Measurements from ENCODE around the gene PKHD1.

PKHD1 gene

DNA sequence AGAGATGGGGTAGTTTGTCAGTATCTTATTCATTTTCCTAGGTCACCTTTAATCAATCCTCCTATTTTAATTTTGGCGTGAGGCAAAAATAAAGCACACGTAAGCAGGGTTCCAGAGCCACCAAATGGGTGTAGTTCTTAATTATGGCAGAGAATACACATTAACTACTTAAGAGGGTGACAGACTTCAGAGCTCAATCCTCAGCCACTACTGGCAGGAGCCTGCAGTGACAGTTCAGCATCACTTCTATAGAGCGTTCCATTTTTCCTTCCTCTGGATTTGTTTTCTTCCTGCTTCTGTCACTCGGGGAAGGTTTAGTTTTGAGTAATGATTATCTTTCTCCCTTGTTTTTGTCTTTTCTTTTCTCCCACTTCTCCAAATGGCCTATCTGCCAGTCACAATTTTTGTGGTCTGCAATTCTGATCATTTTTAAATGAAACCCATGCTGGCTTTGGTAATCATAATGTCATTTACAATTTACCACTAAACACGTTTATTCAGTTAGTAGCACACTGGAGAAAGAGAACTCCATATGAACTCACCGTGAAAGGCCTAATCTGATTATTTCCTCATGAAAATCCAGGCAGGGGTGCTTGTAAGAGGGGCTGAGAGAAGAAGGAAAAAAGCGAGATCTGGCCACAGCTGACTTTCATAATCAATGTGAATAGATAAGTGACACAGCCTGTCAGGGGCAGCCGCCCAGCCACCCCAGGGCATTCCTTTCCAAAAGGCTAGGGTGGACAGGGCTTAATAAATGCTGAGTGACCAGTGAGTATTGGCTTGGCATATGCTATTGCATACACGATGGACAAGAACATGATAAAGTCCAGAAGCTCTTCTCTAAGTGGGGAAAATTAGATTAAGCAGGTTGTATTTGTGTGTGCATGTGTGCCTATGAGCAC is 412.1 kb downstream of the PKHD1 start:
- DNase-seq: no peak

DNA sequence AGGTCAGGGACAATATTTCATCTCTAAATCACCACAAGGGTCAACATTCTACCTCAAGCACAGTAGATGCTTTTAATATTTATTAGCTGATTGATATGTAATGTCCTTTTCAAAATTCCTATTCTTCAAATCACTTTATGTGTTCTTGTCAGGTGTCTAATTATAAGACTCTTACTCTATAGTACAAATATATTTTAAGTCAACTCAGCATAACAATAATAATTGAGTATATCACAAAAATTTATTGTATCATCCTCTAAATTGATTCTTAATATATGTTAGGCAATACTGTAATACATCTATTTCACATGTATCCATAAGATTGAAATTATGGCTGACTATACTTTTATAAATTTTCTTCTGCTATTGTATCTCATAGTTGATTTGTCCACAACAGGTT is 423.9 kb downstream of the PKHD1 start:
- DNase-seq: no peak

DNA sequence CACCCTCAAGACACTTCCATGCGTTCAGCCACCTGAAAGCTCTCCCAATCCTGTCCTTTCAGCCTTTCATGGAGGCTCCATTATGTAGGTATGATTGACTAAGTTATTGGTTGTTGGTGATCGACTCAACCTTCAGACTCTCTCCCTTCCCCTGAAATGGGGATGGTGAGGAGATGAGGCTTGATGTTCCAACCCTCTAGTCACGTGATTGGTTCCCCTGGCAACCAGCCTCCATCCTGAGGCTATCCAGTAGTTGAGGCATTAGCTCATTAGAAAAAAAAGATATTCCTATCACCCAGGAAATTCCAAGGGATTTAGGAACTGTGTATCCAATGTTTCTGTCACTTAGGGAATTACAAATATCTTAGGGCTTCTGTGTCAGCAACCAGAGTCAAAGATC is 426.6 kb downstream of the PKHD1 start:
- no peak for DNase-seq

DNA sequence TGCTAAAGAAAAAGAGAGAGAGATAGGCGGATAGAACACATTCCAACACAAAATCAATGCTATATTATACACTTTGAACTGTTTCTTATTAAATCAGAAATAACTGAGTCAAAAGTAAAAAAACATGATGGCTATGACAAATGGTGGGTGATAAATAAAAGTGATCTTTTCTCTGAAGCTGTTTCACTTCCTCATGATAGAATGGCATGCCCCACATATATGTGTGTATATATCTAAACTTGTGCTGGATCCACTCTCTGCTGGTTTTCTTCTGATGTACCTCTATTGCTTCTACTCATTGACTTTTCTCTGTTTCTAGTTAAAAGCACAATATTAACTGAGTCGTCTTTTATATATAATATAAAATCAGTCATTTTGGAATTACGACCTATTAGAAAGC is 429.9 kb downstream of the PKHD1 start:
- no peak for DNase-seq

DNA sequence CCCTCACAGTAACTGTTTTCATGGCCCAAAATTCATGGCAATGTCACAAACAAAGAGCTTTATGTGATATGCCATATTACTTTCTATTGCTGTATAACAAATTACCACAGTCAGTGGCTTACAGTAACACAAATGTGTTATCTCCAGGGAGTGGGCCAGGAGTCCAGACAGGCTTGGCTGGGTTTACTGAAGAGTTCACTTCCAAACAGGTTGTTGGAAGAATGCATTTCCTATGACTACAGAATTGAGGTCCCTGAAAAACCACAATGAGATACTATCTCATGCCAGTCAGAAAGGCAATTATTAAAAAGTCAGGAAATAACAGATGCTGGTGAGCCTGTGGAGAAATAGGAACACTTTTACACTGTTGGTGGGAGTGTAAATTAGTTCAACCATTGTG is 431.9 kb downstream of the PKHD1 start:
- no peak for DNase-seq

DNA sequence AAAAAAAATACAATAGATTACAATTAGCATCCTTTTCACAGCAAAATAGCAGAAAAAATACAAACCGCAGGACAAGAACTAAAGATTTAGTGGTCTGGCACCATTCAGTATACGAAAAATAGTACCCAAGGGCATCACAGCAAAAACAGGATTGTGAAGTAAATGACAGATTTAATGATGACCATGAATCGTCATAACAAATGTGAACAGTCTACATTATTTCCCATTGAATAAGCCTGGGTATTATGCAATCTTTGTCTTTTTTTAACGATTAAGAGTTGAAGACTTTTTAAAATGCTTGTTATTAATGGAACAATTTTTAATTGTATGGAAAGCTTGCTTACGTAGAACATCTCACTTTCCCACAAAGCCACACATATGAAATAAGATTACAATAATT is 432.8 kb downstream of the PKHD1 start:
- no peak for DNase-seq

DNA sequence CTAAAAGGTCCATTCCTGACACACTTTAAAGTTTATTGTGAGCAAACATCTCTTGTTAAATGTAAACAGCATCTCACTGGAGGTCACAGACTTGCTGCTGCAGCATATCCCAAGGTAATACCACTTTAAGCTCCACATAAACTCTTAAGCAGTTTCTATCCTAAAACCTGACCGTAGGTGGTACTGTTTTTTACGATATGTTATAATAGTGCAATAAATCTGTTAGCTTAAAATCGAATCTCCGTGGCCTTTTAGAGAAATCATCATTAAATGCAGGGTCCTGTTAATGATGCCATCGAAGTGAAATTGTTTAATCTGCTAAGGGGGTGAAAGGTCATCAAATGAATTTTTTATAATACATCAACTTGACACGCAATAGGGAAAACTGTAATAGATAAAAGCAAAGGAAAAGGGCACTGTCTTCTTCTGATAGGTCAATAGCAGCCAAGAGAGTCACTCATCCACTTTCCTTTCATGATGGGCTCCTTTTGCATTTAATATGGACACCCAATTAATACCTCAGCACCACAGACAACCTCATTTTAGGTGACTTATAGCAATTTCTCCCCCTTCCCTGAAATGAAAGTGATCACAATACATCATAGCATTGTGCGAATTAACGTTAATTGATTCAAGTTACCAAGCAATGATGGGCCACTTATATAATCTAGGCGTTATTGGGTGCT is 436.1 kb downstream of the PKHD1 start:
- DNase-seq: no peak

DNA sequence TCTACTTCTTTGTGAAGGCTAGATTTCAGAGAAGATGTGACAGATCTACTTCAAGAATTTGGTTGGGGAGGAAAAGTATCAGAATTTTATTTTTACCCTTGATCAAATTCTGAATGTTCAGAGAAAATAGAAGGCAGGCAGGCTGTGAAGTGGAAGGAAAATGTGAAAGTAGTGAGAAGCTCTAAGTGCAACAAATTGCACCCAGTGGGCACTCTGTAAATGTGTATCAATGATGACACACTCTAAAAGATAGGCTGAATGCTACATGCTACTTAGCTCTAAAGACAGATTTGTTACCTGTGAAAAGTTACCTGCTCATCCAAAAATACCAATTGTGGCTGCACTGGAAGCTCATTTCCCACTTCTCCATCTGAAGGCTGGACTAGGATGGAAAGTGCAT is 438.6 kb downstream of the PKHD1 start:
- no peak for DNase-seq

DNA sequence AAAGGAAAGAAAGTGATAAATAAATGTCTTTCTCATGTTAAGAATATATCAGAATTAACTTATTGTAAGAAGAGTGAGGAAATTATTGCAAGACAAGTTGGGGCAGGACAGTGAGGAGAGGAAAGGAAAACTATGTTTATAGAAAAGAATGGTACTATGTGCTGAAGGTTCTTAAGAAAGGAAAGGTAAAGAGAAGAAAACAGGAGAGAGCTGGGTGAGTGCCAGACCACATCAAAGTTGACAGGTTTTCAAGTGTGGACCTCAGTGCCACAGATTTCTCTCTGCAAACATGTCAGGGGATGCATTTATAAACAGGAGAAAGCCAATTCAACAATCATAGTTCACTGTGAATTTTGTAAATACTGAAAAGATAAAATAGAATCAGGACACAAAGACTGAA is 439.2 kb downstream of the PKHD1 start:
- DNase-seq: no peak

DNA sequence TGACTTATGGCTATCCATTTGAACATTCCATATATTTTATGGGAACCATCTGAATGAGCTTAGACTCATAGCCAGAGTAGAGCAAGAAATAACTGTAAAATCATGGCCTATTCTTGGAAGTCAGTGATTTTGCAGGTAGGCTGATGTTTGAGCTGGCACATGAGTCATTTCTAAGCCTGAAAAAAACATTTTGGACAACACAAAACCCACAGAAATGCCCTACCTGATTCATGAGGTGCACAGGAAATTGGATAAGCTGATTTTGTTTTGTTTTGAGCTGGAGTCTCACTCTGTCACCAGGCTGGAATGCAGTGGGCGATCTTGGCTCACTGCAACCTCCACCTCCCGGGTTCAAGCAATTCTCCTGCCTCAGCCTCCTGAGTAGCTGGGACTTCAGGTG is 443.0 kb downstream of the PKHD1 start:
- DNase-seq: no peak

DNA sequence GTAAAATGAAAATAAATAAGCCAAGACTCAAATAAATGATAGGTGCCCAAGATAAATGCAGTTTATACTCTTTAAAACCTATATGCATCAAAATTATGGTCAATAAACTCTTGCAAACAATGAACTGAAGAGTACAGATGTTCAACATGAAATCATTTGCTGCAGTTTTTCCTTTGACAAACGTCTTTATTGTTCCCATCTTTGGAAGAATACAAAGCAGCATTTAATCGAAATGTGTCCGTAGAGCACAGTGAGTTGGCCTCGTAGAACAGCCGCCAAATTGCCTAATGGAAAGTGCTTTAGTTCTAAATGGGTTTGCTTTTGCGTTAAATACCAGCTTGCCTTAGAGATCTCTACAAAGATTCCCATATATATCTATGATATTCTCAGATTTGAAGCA is 447.4 kb downstream of the PKHD1 start:
- DNase-seq: no peak

DNA sequence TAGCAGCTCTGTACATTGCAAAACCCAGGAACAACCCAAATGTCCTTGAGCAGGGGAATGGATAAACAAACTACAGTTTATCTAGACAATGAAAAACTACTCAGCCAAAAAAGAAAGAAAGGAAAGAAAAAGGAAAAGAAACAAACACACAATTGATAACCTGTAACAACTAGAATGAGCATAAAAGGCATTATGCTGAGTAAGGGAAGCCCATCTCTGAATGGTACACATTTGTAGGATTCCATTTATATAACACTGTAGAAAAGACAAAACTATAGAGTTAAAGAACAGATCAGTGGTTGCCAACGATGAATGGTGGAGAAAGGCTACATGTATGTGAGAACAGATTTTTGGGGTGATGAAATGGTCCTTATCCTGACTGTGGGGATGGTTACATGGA is 454.0 kb downstream of the PKHD1 start:
- DNase-seq: no peak

DNA sequence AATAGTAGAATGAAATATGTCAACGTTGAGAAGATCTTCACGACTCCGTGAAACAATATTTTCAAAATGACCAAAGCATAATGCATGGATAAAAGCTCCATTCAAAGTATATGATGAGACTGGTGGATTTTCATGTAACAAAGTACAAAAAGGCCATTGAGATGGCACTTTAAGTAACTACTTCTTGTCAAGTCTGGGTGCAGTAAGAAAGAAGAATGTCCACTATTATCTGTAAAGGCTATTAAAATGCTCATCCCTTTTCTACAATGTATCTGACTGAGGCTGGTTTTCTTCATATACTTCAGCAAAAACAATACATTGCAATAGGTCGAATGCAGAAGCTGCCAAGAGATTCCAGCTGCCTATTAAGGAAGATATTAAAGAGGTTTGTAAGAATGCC is 457.4 kb downstream of the PKHD1 start:
- no peak for DNase-seq

DNA sequence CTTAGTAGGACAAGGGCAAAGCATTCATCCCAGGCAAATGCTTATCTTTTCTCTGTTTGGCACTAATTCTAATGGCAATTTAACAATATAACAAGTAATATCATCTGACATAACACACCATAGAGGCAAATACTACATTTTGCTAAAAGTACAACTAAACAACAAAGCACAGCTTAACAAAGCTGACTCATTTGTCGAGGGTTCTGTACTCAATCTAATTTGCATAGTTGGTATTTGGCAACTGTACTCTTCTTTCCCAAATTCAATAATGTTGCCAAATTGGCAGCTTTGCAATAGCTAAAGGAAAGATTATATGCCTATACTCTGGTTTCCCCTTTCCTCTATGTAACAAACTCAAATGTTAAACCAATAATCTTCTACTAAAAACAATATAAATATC is 461.0 kb downstream of the PKHD1 start:
- DNase-seq: no peak

DNA sequence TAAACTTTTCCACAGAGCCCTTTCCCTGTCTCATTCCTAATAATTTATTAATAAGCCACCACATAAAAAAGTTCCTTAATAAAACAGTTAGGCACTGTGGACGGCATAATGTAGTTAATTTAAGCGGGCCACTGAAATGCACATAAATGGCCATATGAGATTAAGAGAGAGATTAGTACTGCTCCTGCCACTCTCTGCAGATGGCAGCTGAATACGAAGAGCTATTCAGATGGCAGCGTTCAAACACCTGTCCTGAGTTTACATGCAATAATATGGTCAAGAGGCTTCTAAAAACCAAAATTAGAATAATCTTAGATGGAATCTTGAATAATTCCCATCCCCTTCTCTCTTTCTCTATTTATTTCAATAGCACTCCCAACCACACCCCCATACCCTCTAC is 461.8 kb downstream of the PKHD1 start:
- DNase-seq: no peak

DNA sequence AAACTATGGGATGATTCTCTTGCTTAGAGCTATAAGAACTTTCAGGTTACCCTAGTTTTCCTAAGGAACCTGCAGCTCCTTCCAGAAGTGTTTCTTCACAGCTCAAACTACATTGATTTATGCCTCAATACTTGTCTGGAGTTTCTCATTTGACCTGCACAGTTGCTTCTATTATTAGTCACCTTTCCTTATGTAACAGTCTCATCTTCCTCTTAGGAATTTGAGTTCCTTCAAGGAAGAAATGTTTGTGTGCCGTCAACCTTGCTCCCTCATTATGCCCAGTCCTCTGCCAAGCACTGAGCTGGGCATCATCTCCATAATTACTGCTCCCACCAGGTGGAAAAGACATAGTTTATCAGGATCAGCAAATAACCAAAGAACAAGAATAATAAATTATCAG is 466.4 kb downstream of the PKHD1 start:
- no peak for DNase-seq

DNA sequence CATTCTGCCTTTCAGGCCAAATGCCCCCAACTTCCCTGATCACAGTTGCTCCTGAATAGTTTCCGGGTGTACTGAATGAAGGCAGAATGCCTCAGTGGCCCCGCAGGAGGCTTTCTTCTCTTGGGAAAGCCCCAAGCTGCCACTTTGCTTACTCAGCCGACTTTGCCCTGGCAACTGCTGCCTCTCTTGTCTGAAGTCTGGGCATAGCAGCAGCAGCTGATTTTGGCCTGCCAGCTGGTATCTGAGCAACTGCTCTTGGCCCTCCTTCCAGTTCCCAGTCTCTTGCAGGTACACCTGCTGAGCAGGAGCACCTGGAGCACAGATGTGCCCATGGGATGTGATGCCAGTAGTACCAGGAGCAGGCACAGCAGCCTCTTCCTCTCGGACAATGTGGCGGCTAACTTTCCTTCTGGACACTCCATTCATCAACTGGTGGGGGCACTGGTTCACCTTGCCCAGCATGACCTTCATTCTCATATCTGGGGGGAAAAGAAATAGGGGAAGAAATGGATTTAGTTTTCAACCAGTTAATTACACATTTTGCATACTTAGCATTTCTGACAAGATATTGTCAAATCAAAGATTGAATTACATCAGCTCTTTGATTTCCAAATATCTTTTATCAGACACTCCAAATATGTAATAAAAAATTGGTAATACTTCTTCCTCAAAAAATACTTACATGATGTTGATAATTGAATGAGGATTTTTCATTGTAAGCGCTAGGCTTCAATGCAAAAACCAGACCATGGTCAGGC is 468.2 kb downstream of the PKHD1 start:
- no peak for DNase-seq

DNA sequence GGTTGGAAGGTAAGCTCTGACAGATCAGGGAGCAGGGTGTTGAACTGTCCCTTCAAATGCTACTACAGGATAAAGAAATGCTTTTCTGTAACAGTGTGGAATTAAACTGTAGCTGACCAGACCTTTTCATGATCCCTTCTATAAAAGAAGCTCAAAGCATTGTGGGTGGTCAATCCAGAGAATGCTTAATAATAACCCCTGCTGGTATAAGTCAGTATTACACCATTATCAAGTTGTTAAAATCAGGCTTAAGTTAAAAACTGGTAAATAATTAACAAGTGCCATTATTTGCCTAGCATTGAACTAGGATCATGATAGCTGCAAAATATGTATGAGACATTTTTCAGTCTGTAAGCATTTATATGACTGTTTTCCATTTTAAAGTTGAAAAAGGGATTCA is 468.9 kb downstream of the PKHD1 start:
- DNase-seq: no peak

DNA sequence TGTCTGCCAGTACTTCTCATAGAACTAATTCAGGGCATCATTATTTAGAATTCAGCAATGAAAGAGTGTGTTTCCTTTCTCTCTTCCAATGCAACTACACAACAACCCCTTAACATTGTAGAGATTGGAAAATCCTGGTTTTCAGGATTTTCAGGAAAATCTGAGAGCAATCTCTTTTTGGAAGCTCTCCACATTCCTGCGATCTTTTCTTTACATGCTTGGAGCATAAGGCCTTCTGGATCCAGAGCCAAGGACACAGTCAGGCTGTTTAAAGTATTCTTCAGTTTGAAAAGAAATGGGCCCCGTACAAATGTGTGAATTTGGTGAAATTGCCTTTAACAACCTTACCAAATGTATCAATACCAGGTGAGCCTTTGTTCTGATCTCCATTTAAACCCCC is 469.7 kb downstream of the PKHD1 start:
- no peak for DNase-seq

DNA sequence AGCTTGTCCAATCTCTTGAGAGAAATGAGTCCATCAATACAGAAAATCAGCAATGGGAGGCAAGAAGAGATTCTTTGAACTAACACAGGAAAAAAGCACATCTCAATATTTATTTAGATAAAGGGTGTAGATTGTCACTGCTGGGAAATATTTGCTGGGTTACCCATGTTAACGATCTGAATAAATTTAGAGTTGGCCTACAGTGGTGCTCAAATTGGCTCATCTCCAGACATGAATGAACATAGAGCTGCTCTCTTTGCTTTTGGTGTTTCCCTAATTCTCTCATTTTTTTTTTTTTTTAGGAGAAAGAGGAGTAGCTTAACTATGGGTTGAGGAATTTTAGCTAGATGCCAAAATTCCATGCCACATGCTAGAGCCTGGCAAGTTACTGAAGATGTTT is 471.2 kb downstream of the PKHD1 start:
- DNase-seq: no peak

DNA sequence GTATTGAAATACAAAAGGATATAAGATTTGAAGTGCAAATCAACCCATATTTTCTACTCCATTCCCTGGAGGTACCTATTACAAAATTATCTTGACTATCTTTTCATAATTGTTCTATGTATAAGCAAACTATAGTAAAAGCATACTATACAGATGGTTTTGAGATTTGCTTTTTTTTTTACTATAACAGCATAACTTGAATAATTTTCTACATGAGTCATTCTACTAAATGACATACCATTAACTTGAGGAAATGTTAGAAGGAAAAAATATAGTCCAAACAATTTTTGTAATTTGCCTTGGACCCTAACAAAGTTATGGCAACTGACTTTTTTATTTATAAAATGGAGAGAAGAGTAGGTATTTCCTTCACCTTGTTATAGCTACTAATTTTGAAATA is 472.7 kb downstream of the PKHD1 start:
- no peak for DNase-seq

DNA sequence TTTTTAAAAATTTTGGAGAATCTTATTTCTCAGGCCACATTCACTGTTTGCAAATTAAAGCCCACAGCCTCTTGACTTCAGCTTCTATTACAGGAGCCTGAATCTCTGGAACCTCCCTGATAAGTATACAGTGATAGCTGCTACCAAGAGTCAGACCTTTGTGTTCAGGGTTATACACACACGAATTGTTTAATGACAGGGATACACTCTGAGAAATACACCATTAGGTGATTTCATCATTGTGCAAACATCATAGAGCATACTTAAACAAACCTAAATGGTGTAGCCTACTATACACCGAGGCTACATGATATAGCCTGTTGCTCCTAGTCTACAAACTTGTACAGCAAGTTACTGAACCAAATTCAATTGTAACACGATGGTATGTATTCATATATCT is 473.9 kb downstream of the PKHD1 start:
- DNase-seq: no peak

DNA sequence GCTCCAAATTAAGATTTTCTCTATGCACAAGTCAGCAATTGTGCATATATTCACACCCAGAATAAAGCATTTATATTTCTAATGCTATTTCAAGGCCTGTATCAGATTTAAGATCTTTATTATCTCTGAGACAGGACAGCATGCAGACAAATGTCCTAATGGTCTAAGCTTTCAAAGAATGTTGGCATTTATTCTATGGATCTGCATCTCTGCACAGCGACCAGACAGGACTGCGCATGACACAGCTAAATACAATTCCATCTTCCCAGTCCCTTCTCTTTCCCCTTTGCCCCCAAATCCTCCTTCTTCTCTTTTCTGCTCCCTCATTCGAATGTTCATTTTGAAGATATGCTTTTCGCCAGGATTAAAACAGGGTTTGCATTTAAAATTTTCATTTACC is 478.5 kb downstream of the PKHD1 start:
- DNase-seq: no peak

DNA sequence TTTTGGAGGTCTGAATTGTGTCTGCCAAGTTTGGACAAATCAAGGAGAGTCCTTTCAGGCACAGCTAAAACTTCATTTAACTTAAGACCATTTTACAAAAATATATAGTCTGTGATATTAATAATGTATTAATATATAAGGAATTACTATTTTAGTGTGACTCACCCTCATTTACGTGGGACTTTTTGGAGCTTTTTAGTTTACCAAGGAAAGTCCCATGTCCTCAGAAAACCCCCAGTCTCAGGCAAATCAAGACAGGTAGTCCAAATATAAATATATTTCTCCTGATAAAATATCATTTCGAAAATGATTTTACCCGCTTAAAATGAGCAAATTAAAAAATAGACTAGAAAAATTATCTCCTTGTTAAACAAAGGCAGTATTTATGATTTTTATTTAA is 479.0 kb downstream of the PKHD1 start:
- no peak for DNase-seq

Data from central memory CD4-positive, alpha-beta T cell (primary cell).